ENCODE data around the gene IGSF9. TPM values are rescaled to one million over a fixed set of nuclear protein-coding genes. Genes with fewer than 3 reads are reported as not detected.

Gene IGSF9
- total and polyA plus RNA-seq, 10 of the 15 experiments (the other 5 are each of a cell fraction or from before 2014, with no cell fraction given), result 0.04 to 0.07 TPM; not detected in 8

DNA sequence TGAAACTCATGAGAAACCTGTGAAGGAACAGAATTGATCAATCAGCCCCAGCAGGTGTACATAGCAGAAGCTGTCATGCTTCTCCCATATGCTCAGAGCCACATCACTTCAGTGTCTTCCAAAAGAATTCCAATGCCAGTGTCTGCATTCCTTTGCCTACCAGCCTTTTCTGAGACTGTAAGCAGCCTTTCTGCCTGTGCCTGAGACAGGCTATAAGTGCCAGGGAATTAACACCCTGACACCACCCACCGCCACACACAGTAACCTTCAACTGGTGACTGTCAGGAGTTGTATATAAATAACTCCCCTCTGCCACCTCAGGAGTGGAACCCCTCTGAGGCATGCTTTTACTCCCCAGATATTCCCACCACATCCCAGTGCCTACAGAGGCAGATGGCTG lies 46.7 kb upstream of the IGSF9 start:
- Histone ChIP-seq H3K9ac (ENCODE audit: control insufficient read depth, insufficient read depth, low read length) (no peak overlapping the region), H4K20me1 (ENCODE audit: control insufficient read depth, insufficient read depth) (no peaks in the 10 kb centered on the region), H3K9me3 (replicated peaks; ENCODE audit: control insufficient read depth, insufficient read depth, low read length) (no peaks in the 10 kb centered on the region), H2AFZ (ENCODE audit: control insufficient read depth, low read depth, low read length) (no peak overlapping the region), H3K4me3 (no peak overlapping the region), H3K27me3 (replicated peaks in 1 of 2; ENCODE audit: control insufficient read depth in 2 of 2, insufficient read depth in 2 of 2, low read length in 1 of 2) (no peaks in the 10 kb centered on the region; a peak in 2 of 4 replicates), H3K4me1 (ENCODE audit: control insufficient read depth, insufficient read depth, low read length) (no peaks in the 10 kb centered on the region), H3K36me3 (ENCODE audit: control insufficient read depth in 2 of 2, insufficient read depth in 2 of 2, low read length in 1 of 2) (no peaks in the 10 kb centered on the region), H3K79me2 (ENCODE audit: control insufficient read depth, insufficient read depth, low read length) (no peaks in the 10 kb centered on the region), H3K27ac (ENCODE audit: control insufficient read depth, insufficient read depth) (no peak overlapping the region), H3K4me2 (ENCODE audit: control insufficient read depth, insufficient read depth) (no peak overlapping the region)
- no peak for FAIRE-seq
- DNase-seq (ENCODE audit: low read depth, low spot score), result no peak
- no TSS peak for BruUV-seq (replicated peaks)
- TF ChIP-seq ETV6 (conservative IDR thresholded peaks at IDR 0.05 in 1 of 2, IDR thresholded peaks at IDR 0.05 in 1 of 2; ENCODE audit: borderline replicate concordance in 1 of 2, low read depth in 1 of 2) (no peak), FOXK2 (IDR thresholded peaks at IDR 0.05) (no peak), NBN (IDR thresholded peaks at IDR 0.05) (no peak), STAT1 (conservative IDR thresholded peaks at IDR 0.05) (no peak), RAD21 (IDR thresholded peaks at IDR 0.05; ENCODE audit: insufficient read depth, low read depth, low read length) (no peak)
- POLR2A ChIA-PET, result no interaction called here
- in situ Hi-C loops (cut with MboI), result no loop called here
- SMC1A ChIA-PET (ENCODE audit: uncharacterized antibody, unreplicated experiment), result no interaction called here
- RAD21 ChIA-PET (ENCODE audit: unreplicated experiment), result no interaction called here
- CTCF ChIA-PET, result interaction anchor here (0.9 to 1.4 kb wide), 3 partner anchors 9 to 15 kb away, joined by 3 to 9 read pairs (median 5); no protein-coding TSS in a partner anchor
- ATAC-seq, result no peak
- intact Hi-C loops (cut with micrococcal nuclease; ENCODE audit: unreplicated experiment), result no loop called here
- whole genome bisulfite sequencing (ENCODE audit: insufficient coverage, insufficient replicate concordance, low lambda C conversion rate, missing lambda C conversion rate), result 0% methylated on average over 1 of the region's 1 CpG

DNA sequence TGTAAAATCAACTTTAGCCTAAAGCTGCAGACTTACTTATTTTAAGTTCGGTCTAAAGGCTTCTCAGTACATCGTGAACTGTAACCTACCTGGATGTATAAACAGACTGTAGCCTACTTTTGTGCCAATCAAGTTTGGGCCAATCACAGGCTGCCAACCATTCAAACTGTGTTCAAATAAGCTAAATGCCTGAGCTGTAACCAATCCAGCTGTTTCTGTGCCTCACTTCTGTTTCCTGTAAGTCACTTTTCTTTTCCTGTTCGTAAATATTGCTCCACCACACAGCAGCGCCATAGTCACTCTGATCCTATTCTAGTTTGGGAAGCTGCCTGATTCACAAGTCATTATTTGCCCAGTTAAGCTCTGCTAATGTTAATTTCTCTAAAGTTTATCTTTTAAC lies 46.1 kb upstream of the IGSF9 start:
- Histone ChIP-seq H3K9ac (ENCODE audit: control insufficient read depth, insufficient read depth, low read length) (no peak overlapping the region), H3K4me2 (ENCODE audit: control insufficient read depth, insufficient read depth) (no peak overlapping the region), H4K20me1 (ENCODE audit: control insufficient read depth, insufficient read depth) (no peaks in the 10 kb centered on the region), H3K27me3 (replicated peaks in 1 of 2; ENCODE audit: control insufficient read depth in 2 of 2, insufficient read depth in 2 of 2, low read length in 1 of 2) (no peaks in the 10 kb centered on the region; a peak in 2 of 4 replicates), H3K4me3 (no peak overlapping the region), H3K79me2 (ENCODE audit: control insufficient read depth, insufficient read depth, low read length) (no peaks in the 10 kb centered on the region), H3K36me3 (ENCODE audit: control insufficient read depth in 2 of 2, insufficient read depth in 2 of 2, low read length in 1 of 2) (no peaks in the 10 kb centered on the region), H3K4me1 (ENCODE audit: control insufficient read depth, insufficient read depth, low read length) (no peaks in the 10 kb centered on the region), H3K27ac (ENCODE audit: control insufficient read depth, insufficient read depth) (no peak overlapping the region), H2AFZ (ENCODE audit: control insufficient read depth, low read depth, low read length) (no peak overlapping the region), H3K9me3 (replicated peaks; ENCODE audit: control insufficient read depth, insufficient read depth, low read length) (no peaks in the 10 kb centered on the region)
- CTCF ChIA-PET, result interaction anchor here (0.9 to 1.4 kb wide), 3 partner anchors 9 to 16 kb away, joined by 3 to 9 read pairs (median 5); no protein-coding TSS in a partner anchor
- in situ Hi-C loops (cut with MboI), result no loop called here
- ATAC-seq, result no peak
- WGBS (ENCODE audit: insufficient coverage, insufficient replicate concordance, low lambda C conversion rate, missing lambda C conversion rate), result 48% methylated on average over 4 of the region's 4 CpGs
- RAD21 ChIA-PET (ENCODE audit: unreplicated experiment), result no interaction called here
- FAIRE-seq, result no peak
- intact Hi-C loops (cut with micrococcal nuclease; ENCODE audit: unreplicated experiment), result no loop called here
- POLR2A ChIA-PET, result no interaction called here
- SMC1A ChIA-PET (ENCODE audit: uncharacterized antibody, unreplicated experiment), result no interaction called here
- DNase-seq (ENCODE audit: low read depth, low spot score), result no peak
- no TSS peak for BruUV-seq (replicated peaks)
- TF ChIP-seq IKZF2 (IDR thresholded peaks at IDR 0.05) (no peak), TCF7 (IDR thresholded peaks at IDR 0.05; ENCODE audit: borderline replicate concordance) (no peak), MTA3 (IDR thresholded peaks at IDR 0.05; ENCODE audit: borderline replicate concordance, low read length) (no peak), RELA (IDR thresholded peaks at IDR 0.05; ENCODE audit: borderline replicate concordance, partially characterized antibody) (no peak), EGR1 (IDR thresholded peaks at IDR 0.05; ENCODE audit: borderline replicate concordance in 1 of 2, low read depth in 2 of 2, low read length in 2 of 2) (no peak), RAD21 (IDR thresholded peaks at IDR 0.05; ENCODE audit: insufficient read depth, low read depth, low read length) (no peak)
- TF ChIP-seq, protein P1, sequence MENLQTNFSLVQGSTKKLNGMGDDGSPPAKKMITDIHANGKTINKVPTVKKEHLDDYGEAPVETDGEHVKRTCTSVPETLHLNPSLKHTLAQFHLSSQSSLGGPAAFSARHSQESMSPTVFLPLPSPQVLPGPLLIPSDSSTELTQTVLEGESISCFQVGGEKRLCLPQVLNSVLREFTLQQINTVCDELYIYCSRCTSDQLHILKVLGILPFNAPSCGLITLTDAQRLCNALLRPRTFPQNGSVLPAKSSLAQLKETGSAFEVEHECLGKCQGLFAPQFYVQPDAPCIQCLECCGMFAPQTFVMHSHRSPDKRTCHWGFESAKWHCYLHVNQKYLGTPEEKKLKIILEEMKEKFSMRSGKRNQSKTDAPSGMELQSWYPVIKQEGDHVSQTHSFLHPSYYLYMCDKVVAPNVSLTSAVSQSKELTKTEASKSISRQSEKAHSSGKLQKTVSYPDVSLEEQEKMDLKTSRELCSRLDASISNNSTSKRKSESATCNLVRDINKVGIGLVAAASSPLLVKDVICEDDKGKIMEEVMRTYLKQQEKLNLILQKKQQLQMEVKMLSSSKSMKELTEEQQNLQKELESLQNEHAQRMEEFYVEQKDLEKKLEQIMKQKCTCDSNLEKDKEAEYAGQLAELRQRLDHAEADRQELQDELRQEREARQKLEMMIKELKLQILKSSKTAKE (IDR thresholded peaks at IDR 0.05; ENCODE audit: low read depth, poor library complexity, severe bottlenecking), result no peak
- TF ChIP-seq, protein P2, sequence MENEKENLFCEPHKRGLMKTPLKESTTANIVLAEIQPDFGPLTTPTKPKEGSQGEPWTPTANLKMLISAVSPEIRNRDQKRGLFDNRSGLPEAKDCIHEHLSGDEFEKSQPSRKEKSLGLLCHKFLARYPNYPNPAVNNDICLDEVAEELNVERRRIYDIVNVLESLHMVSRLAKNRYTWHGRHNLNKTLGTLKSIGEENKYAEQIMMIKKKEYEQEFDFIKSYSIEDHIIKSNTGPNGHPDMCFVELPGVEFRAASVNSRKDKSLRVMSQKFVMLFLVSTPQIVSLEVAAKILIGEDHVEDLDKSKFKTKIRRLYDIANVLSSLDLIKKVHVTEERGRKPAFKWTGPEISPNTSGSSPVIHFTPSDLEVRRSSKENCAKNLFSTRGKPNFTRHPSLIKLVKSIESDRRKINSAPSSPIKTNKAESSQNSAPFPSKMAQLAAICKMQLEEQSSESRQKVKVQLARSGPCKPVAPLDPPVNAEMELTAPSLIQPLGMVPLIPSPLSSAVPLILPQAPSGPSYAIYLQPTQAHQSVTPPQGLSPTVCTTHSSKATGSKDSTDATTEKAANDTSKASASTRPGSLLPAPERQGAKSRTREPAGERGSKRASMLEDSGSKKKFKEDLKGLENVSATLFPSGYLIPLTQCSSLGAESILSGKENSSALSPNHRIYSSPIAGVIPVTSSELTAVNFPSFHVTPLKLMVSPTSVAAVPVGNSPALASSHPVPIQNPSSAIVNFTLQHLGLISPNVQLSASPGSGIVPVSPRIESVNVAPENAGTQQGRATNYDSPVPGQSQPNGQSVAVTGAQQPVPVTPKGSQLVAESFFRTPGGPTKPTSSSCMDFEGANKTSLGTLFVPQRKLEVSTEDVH (IDR thresholded peaks at IDR 0.05; ENCODE audit: low read depth, partially characterized antibody), result no peak
